WTC11 (cell line): Measurements from ENCODE around the gene CNOT8. TPM values are rescaled to one million over a fixed set of nuclear protein-coding genes. Genes with fewer than 3 reads are reported as not detected.

Experiments used
- ATAC-seq: fragments of 200-7000 bp; cut with Tn5 transposase; 2 replicates; pipeline ENCODE4 v1.10.0; 2021; ENCODE audit warnings: mild to moderate bottlenecking, moderate library complexity
- CTCF ChIA-PET: fragments of 300-600 bp; sonication (Branson Sonifier 250); formaldehyde crosslinking; loops from one replicate; lab custom pipeline; 2021; ENCODE audit warnings: antibody characterized with exemption; lab: Charles Lee
- POLR2A ChIA-PET: fragments of 350-600 bp; sonication (Branson Sonifier 250); formaldehyde crosslinking; loops from one replicate; lab custom pipeline; 2021; ENCODE audit warnings: antibody characterized with exemption; lab: Charles Lee
- DNase-seq: peaks from one replicate; pipeline ENCODE4 v3.0.0; 2021; ENCODE audit warnings: low spot score
- H3K27ac Mint-ChIP-seq: 2 replicates; pipeline ENCODE4 v1.8.0; 2021; ENCODE audit warnings: mixed read lengths
- H3K27me3 Mint-ChIP-seq: 2 replicates; pipeline ENCODE4 v1.8.0; 2021; ENCODE audit warnings: low read depth, mild to moderate bottlenecking, moderate library complexity, mixed read lengths
- H3K36me3 Mint-ChIP-seq: 2 replicates; pipeline ENCODE4 v1.8.0; 2021; ENCODE audit warnings: mixed read lengths
- H3K4me1 Mint-ChIP-seq: 2 replicates; pipeline ENCODE4 v1.8.0; 2022; ENCODE audit warnings: mixed read lengths
- H3K4me3 Mint-ChIP-seq: 2 replicates; pipeline ENCODE4 v1.8.0; 2021; ENCODE audit warnings: mild to moderate bottlenecking, moderate library complexity, mixed read lengths
- H3K9me3 Mint-ChIP-seq: 2 replicates; pipeline ENCODE4 v1.8.0; 2021; ENCODE audit warnings: mixed read lengths
- AFF4 ChIP-seq: sonication (generic); formaldehyde crosslinking; IDR thresholded peaks from 2 replicates; pipeline ENCODE4 v1.8.1; 2023; ENCODE audit warnings: mild to moderate bottlenecking, missing genetic modification reagents, borderline replicate concordance
- ARID4B ChIP-seq: sonication (generic); formaldehyde crosslinking; IDR thresholded peaks from 2 replicates; pipeline ENCODE4 v1.8.0; 2023; ENCODE audit warnings: missing genetic modification reagents, mild to moderate bottlenecking, borderline replicate concordance
- CREB1 ChIP-seq: sonication (generic); formaldehyde crosslinking; IDR thresholded peaks from 2 replicates; pipeline ENCODE4 v1.8.0; 2023; ENCODE audit warnings: mild to moderate bottlenecking, missing genetic modification reagents
- CREM ChIP-seq: sonication (generic); formaldehyde crosslinking; IDR thresholded peaks from 2 replicates; pipeline ENCODE4 v1.8.1; 2022; ENCODE audit warnings: mild to moderate bottlenecking, missing genetic modification reagents, moderate library complexity
- ETV6 ChIP-seq: sonication (generic); formaldehyde crosslinking; IDR thresholded peaks from 2 replicates; pipeline ENCODE4 v1.8.1; 2022; ENCODE audit warnings: mild to moderate bottlenecking, missing genetic modification reagents
- FOXP1 ChIP-seq: sonication (generic); formaldehyde crosslinking; IDR thresholded peaks from 2 replicates; pipeline ENCODE4 v1.8.0; 2022; ENCODE audit warnings: missing genetic modification reagents, mild to moderate bottlenecking, moderate library complexity, borderline replicate concordance
- FOXP4 ChIP-seq: sonication (generic); formaldehyde crosslinking; IDR thresholded peaks from 2 replicates; pipeline ENCODE4 v1.8.0; 2022; ENCODE audit warnings: mild to moderate bottlenecking, missing genetic modification reagents
- IRF2 ChIP-seq: sonication (generic); formaldehyde crosslinking; IDR thresholded peaks from 2 replicates; pipeline ENCODE4 v1.8.0; 2022; ENCODE audit warnings: low read depth, missing genetic modification reagents, borderline replicate concordance
- NFE2L1 ChIP-seq: sonication (generic); formaldehyde crosslinking; IDR thresholded peaks from 2 replicates; pipeline ENCODE4 v1.8.1; 2023; ENCODE audit warnings: missing genetic modification reagents
- NR3C1 ChIP-seq: sonication (generic); formaldehyde crosslinking; conservative IDR thresholded peaks from 2 replicates; pipeline ENCODE4 v1.8.1; 2023; ENCODE audit warnings: low read depth, mild to moderate bottlenecking, missing genetic modification reagents
- PRDM15 ChIP-seq: sonication (generic); formaldehyde crosslinking; IDR thresholded peaks from 2 replicates; pipeline ENCODE4 v1.8.0; 2022; ENCODE audit warnings: missing genetic modification reagents
- RELA ChIP-seq: sonication (generic); formaldehyde crosslinking; IDR thresholded peaks from 2 replicates; pipeline ENCODE4 v1.8.1; 2022; ENCODE audit warnings: missing genetic modification reagents, mild to moderate bottlenecking, borderline replicate concordance
- ZNF121 ChIP-seq: sonication (generic); formaldehyde crosslinking; IDR thresholded peaks from 2 replicates; pipeline ENCODE4 v1.8.0; 2023; ENCODE audit warnings: missing genetic modification reagents
- ZNF425 ChIP-seq: fragments of 250-450 bp; sonication (Bioruptor Pico); conservative IDR thresholded peaks from 2 replicates; pipeline ENCODE4 v1.9.0; 2021; ENCODE audit warnings: mild to moderate bottlenecking
- ZNF532 ChIP-seq: fragments of 250-450 bp; sonication (Bioruptor Pico); IDR thresholded peaks from 2 replicates; pipeline ENCODE4 v1.9.0; 2021; ENCODE audit warnings: mild to moderate bottlenecking, borderline replicate concordance
- total RNA-seq: library from RNA; stranded (reverse); gene quantifications from 3 replicates; pipeline ENCODE4 v1.2.3, GENCODE V29; 2021

Gene CNOT8
- total RNA-seq, 1 experiment from 2014 or later = 58.6 TPM

- no peak for TF ChIP-seq ZNF425 (CRISPR knock-in tag)
- no peak for TF ChIP-seq AFF4
- TF ChIP-seq PRDM15 = no peak
- no peak for TF ChIP-seq ETV6 (CRISPR knock-in tag)
Measured at GRCh38 chr5:154881986-154882385, 23.6 kb downstream of the CNOT8 start (continued).

GRCh38 chr5:154884424-154884823 is 26.0 kb downstream of the CNOT8 start:
- peaks cover 7% of the 10 kb centered on the region for H3K4me1 Mint-ChIP-seq
- H3K9me3 Mint-ChIP-seq = peaks cover 51% of the 10 kb centered on the region
- H3K4me3 Mint-ChIP-seq = no peak overlapping the region
- H3K27me3 Mint-ChIP-seq = no peaks in the 10 kb centered on the region; the same call in 1 of the 2 replicates
- CTCF ChIA-PET = no interaction called here
- H3K27ac Mint-ChIP-seq = no peak overlapping the region
- peaks cover 76% of the 10 kb centered on the region for H3K36me3 Mint-ChIP-seq
- ATAC-seq (peak; percentile 77), DNase-seq (peak; percentile 25)
- POLR2A ChIA-PET = no interaction called here
- TF ChIP-seq ARID4B (CRISPR knock-in tag) (no peak), FOXP4 (CRISPR knock-in tag) (no peak), ZNF532 (CRISPR knock-in tag) (no peak), ZNF121 (CRISPR knock-in tag) (no peak), CREB1 (CRISPR knock-in tag) (no peak), NFE2L1 (no peak), FOXP1 (no peak), IRF2 (CRISPR knock-in tag) (no peak), RELA (CRISPR knock-in tag) (no peak), NR3C1 (CRISPR knock-in tag) (no peak), CREM (CRISPR knock-in tag) (no peak)
